A549 (cell line): Measurements from ENCODE around the gene ODF4. TPM values are rescaled to one million over a fixed set of nuclear protein-coding genes. Genes with fewer than 3 reads are reported as not detected.
A peak's percentile ranks its signal among the peaks of the same experiment; 100 is the strongest.

Experiments
- ATAC-seq, 2 experiments: fragments of 200-7000 bp in 1 of 2; fragments of >200 bp in 1 of 2; cut with Nextera tagmentation in 1 of 2; cut with Tn5 transposase in 1 of 2; 3 replicates each; pipeline versions ENCODE4 v1.8.0 to v1.9.1; 2018 to 2020; ENCODE audit warnings: mild to moderate bottlenecking in 1 of 2, moderate library complexity in 1 of 2
- CTCF ChIA-PET: fragments of 300-600 bp; sonication (Branson Sonifier 250); formaldehyde crosslinking; extraction: SDS; loops from one replicate; lab custom pipeline; 2021; ENCODE audit warnings: antibody characterized with exemption, inconsistent platforms; lab: Yijun Ruan, JAX
- POLR2A ChIA-PET: fragments of 350-600 bp; formaldehyde crosslinking; extraction: SDS; loops from one replicate; lab custom pipeline; 2021; ENCODE audit warnings: antibody characterized with exemption, inconsistent platforms; lab: Yijun Ruan, JAX
- DNase-seq, 2 experiments: peaks; one replicate each; pipeline versions ENCODE4 v3.0.0 to v3.0.0-alpha.2; 2011 to 2016; ENCODE audit warnings: low read depth in 1 of 2, low spot score in 1 of 2
- FAIRE-seq: peaks from 2 replicates; lab custom pipeline; 2011; peaks lifted over from hg19 to GRCh38; lab: Jason Lieb, UNC
- H3K27ac ChIP-seq, 2 experiments: fragments of >200 bp; sonication (Bioruptor Twin); formaldehyde crosslinking; 3 replicates each; pipeline ENCODE4 v1.5.1; 2016 to 2017
- H3K4me1 ChIP-seq: fragments of >200 bp; sonication (Bioruptor Twin); formaldehyde crosslinking; 3 replicates; pipeline ENCODE4 v1.6.1; 2016
- H3K4me2 ChIP-seq: fragments of >200 bp; sonication (Bioruptor Twin); formaldehyde crosslinking; 3 replicates; pipeline ENCODE4 v1.6.1; 2016
- H3K4me3 ChIP-seq: fragments of >200 bp; sonication (Bioruptor Twin); formaldehyde crosslinking; 3 replicates; pipeline ENCODE4 v1.5.1; 2016
- H3K9me3 ChIP-seq: fragments of >200 bp; sonication (Bioruptor Twin); formaldehyde crosslinking; 3 replicates; pipeline ENCODE4 v1.6.1; 2016
- ATOH8 ChIP-seq: fragments of 250-450 bp; sonication (Bioruptor Pico); IDR thresholded peaks from 2 replicates; pipeline ENCODE4 v1.5.0; 2020; ENCODE audit warnings: low read depth, mild to moderate bottlenecking, moderate library complexity
- BCL3 ChIP-seq: fragments of >200 bp; sonication (Bioruptor Twin); formaldehyde crosslinking; IDR thresholded peaks from 3 replicates; pipeline ENCODE4 v1.6.1; 2016
- BHLHE40 ChIP-seq: IDR thresholded peaks from 2 replicates; pipeline ENCODE4 v1.6.1; 2012; ENCODE audit warnings: low read depth, low read length, inconsistent platforms
- CBX2 ChIP-seq: fragments of 200-600 bp; sonication (generic); IDR thresholded peaks from 2 replicates; pipeline ENCODE4 v1.6.1; 2016; ENCODE audit warnings: low read depth, mild to moderate bottlenecking, borderline replicate concordance
- CBX8 ChIP-seq: fragments of 200-600 bp; sonication (generic); IDR thresholded peaks from 2 replicates; pipeline ENCODE4 v1.6.1; 2016
- CHD4 ChIP-seq: fragments of 200-600 bp; sonication (generic); IDR thresholded peaks from 2 replicates; pipeline ENCODE4 v1.6.1; 2016; ENCODE audit warnings: antibody characterized with exemption, mild to moderate bottlenecking, borderline replicate concordance
- CTCF ChIP-seq: fragments of >200 bp; sonication (Bioruptor Twin); formaldehyde crosslinking; IDR thresholded peaks from 3 replicates; pipeline ENCODE4 v1.5.1; 2016
- EHMT2 ChIP-seq: fragments of 200-600 bp; sonication (generic); IDR thresholded peaks from 2 replicates; pipeline ENCODE4 v1.6.1; 2016; ENCODE audit warnings: antibody characterized with exemption, low read depth, mild to moderate bottlenecking, moderate library complexity
- ELK1 ChIP-seq: fragments of 150-350 bp; IDR thresholded peaks from 2 replicates; pipeline ENCODE4 v1.6.1; 2014; ENCODE audit warnings: low read depth, mild to moderate bottlenecking, low read length
- ESRRA ChIP-seq: fragments of 150-350 bp; IDR thresholded peaks from 2 replicates; pipeline ENCODE4 v1.6.1; 2014; ENCODE audit warnings: mild to moderate bottlenecking, low read length, borderline replicate concordance
- JUN ChIP-seq, 2 experiments: fragments of >200 bp; sonication (Bioruptor Twin); formaldehyde crosslinking; IDR thresholded peaks; 2 replicates in 1 of 2; 3 replicates in 1 of 2; pipeline ENCODE4 v1.6.1; 2016 to 2017
- JUNB ChIP-seq: fragments of >200 bp; sonication (Bioruptor Twin); formaldehyde crosslinking; IDR thresholded peaks from 2 replicates; pipeline ENCODE4 v1.6.1; 2016
- KDM1A ChIP-seq: fragments of 200-600 bp; sonication (generic); IDR thresholded peaks from 2 replicates; pipeline ENCODE4 v1.6.1; 2016; ENCODE audit warnings: low read depth, mild to moderate bottlenecking
- MAFK ChIP-seq: fragments of 450-650 bp; IDR thresholded peaks from 2 replicates; pipeline ENCODE4 v1.6.1; 2014; ENCODE audit not compliant: partially characterized antibody
- MAZ ChIP-seq: fragments of 150-350 bp; IDR thresholded peaks from 2 replicates; pipeline ENCODE4 v1.6.1; 2014; ENCODE audit warnings: antibody characterized with exemption, low read depth, low read length, borderline replicate concordance
- MYC ChIP-seq: IDR thresholded peaks from 2 replicates; pipeline ENCODE4 v1.6.1; 2012; ENCODE audit warnings: mild to moderate bottlenecking, inconsistent platforms, low read length, improper control_type of control experiment, borderline replicate concordance
- NFE2L2 ChIP-seq: fragments of 150-350 bp; conservative IDR thresholded peaks from 2 replicates; pipeline ENCODE4 v1.6.1; 2014; ENCODE audit warnings: low read length
- RARB ChIP-seq: fragments of 250-450 bp; sonication (Bioruptor Pico); IDR thresholded peaks from 2 replicates; pipeline ENCODE4 v1.8.0; 2021; ENCODE audit warnings: mild to moderate bottlenecking, moderate library complexity
- RFX5 ChIP-seq: fragments of 450-650 bp; IDR thresholded peaks from 2 replicates; pipeline ENCODE4 v1.7.1; 2014; ENCODE audit warnings: antibody characterized with exemption, mild to moderate bottlenecking, moderate library complexity
- RNF2 ChIP-seq: fragments of 200-600 bp; sonication (generic); IDR thresholded peaks from 2 replicates; pipeline ENCODE4 v1.6.1; 2016; ENCODE audit warnings: low read depth, mild to moderate bottlenecking, antibody characterized with exemption, moderate library complexity, borderline replicate concordance
- TP53 ChIP-seq: fragments of 250-450 bp; sonication (Bioruptor Pico); IDR thresholded peaks from 2 replicates; pipeline ENCODE4 v1.5.0; 2021; ENCODE audit warnings: mild to moderate bottlenecking, moderate library complexity
- WGBS: methylation state at CpG from one replicate; pipeline ENCODE4 v1.1.6; 2017; ENCODE audit errors: missing lambda C conversion rate; 5-methylcytosine and 5-hydroxymethylcytosine counted together
- polyA minus RNA-seq: library from RNA; depleted of rRNA, polyadenylated mRNA; stranded (reverse); fragments of >200 nt; gene quantifications from 2 replicates; pipeline ENCODE4 v1.2.3, GENCODE V29; 2011; rRNA and poly(A)+ RNA removed
- polyA plus RNA-seq, 4 experiments: library from polyadenylated mRNA; depleted of rRNA in 3 of 4; stranded (reverse); fragments of >200 nt; fragmentation: RNase III in 1 of 4; extraction: RNeasy Plus Mini Kit Qiagen cat#74134 plus additional on column Dnase treatment in 1 of 4; gene quantifications; 2 replicates in 3 of 4; 3 replicates in 1 of 4; pipeline ENCODE4 v1.2.3, GENCODE V29; 2011 to 2017

The ODF4 gene
- polyA plus RNA-seq (2011; rRNA removed) (not detected in 2 replicates), polyA plus RNA-seq (2017; fragmentation: RNase III; extraction: RNeasy Plus Mini Kit Qiagen cat#74134 plus additional on column Dnase treatment) (not detected in 3 replicates), polyA minus RNA-seq (not detected in 2 replicates)
- polyA plus RNA-seq (2012; cell fraction: cytosol; rRNA removed) = not detected in 2 replicates
- polyA plus RNA-seq (2012; cell fraction: nucleus; rRNA removed) = not detected in 2 replicates

GRCh38 chr17:8339540-8339939 lies at the start of gene ODF4:
Gene ODF4, plus strand, starts transcription at chr17:8339840. Its CDS starts 212 bp downstream, at chr17:8340052.
- FAIRE-seq (no peak), ATAC-seq (no peak), DNase-seq (no peak)
- H3K4me3 ChIP-seq = no peak within 1 kb of the TSS
- no peak for TF ChIP-seq CBX2
- no peak for TF ChIP-seq CBX8
- ChIA-PET POLR2A (no interaction called here), CTCF (interaction anchor here (0.6 to 4.5 kb wide), 6 partner anchors 12 to 239 kb away, joined by 3 to 16 read pairs (median 4); no protein-coding TSS in a partner anchor)
- no peak within 1 kb of the TSS for H3K27ac ChIP-seq
- no peak within 1 kb of the TSS for H3K4me2 ChIP-seq
- 32% methylated on average over 2 of the region's 2 CpGs for WGBS
- no peaks in the 10 kb centered on the region for H3K4me1 ChIP-seq
- no peaks in the 10 kb centered on the region for H3K9me3 ChIP-seq

- Histone ChIP-seq H3K27ac (no peak overlapping the region), H3K4me3 (no peak overlapping the region), H3K4me1 (peaks cover 30% of the 10 kb centered on the region), H3K4me2 (peak overlapping the region; percentile 100; the same call in 1 of the 3 replicates), H3K9me3 (no peaks in the 10 kb centered on the region)
- WGBS = 34% methylated on average over 3 of the region's 3 CpGs
- FAIRE-seq = no peak
- POLR2A ChIA-PET = no interaction called here
- no peak for ATAC-seq
- CTCF ChIA-PET = interaction anchor here (0.7 to 1.4 kb wide), 2 partner anchors 21 to 41 kb away, joined by 3 read pairs; partner anchors contain the start of gene PFAS
- no peak for DNase-seq
- no peak for TF ChIP-seq RNF2
- no peak for TF ChIP-seq TP53 (CRISPR knock-in tag)
- no peak for TF ChIP-seq EHMT2
- TF ChIP-seq BHLHE40 = no peak
- no peak for TF ChIP-seq ELK1
- TF ChIP-seq CTCF = no peak
- TF ChIP-seq NFE2L2 = no peak
- TF ChIP-seq MAFK = no peak
- TF ChIP-seq JUN (IDR thresholded peaks at IDR 0.05) = no peak
- no peak for TF ChIP-seq RFX5
- no peak for TF ChIP-seq KDM1A
Observed at GRCh38 chr17:8290043-8290442, 49.6 kb upstream of the ODF4 start.

- Histone ChIP-seq H3K4me1 (peaks cover 27% of the 10 kb centered on the region), H3K4me2 (no peak overlapping the region), H3K27ac (peak overlapping the region in 1 of 2 experiments; percentile 7; a peak in 1 of 6 replicates), H3K4me3 (no peak overlapping the region), H3K9me3 (peaks cover 5% of the 10 kb centered on the region; the same call in 1 of the 3 replicates)
- ATAC-seq = no peak
- FAIRE-seq = no peak
- no peak for DNase-seq
- WGBS = 90% methylated on average over 5 of the region's 5 CpGs
- ChIA-PET POLR2A (interaction anchor here (1.0 kb wide), 1 partner anchor 120 kb away, joined by 3 read pairs; no protein-coding TSS in a partner anchor), CTCF (interaction anchor here (0.6 to 3.2 kb wide), 6 partner anchors 8 to 156 kb away, joined by 3 to 22 read pairs (median 5); partner anchors contain the start of genes CTC1 and PFAS)
- TF ChIP-seq CHD4 (no peak), RFX5 (no peak), BHLHE40 (no peak), ATOH8 (CRISPR knock-in tag) (no peak), JUNB (no peak), RNF2 (no peak), ESRRA (no peak), CTCF (no peak), MYC (no peak), RARB (CRISPR knock-in tag) (no peak), BCL3 (no peak), MAZ (no peak), JUN (IDR thresholded peaks at IDR 0.05) (no peak), TP53 (CRISPR knock-in tag) (no peak)
Observed at GRCh38 chr17:8292639-8293395, 46.8 kb upstream of the ODF4 start.
